ENCODE data around the gene NT5DC4. TPM values are rescaled to one million over a fixed set of nuclear protein-coding genes. Genes with fewer than 3 reads are reported as not detected.
"Not testable (repeated sequence)": the region's sequence is repeated elsewhere in the genome, so short reads cannot be mapped to it uniquely, and the experiment has no call there.

The NT5DC4 gene
- polyA plus RNA-seq, 1 donor, result 2.6 TPM

DNA sequence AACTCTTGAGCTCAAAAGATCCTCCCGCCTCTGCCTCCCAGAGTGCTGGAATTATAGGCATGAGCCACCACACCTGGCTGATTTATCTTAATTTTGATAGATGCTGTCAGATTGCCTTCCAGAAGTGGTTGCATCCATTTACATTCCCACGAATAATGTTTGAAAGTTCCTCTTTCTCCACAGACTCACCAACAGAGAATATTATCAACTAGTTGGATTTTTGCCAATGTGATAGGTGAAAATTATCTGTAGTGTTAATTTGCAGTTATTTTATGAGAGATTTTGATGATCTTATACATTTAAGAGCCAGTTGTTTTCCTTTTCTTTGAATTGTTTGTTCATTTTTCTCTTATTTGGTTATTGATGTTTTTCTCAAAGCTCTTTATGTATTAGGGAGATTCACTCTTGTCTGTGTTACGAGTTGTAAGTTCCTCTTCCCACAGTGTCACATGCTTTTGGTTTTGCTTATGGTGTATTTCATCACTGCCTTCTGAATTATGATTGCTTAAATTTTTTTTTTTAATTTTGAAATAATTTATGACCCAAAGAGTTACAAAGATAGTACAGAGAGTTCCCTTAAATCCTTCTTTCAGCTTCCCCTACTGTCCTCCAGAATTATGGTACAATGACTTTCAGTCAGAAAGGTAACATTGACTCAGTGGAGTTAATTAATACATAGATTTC is 20.7 kb upstream of the NT5DC4 start:
- H3K27me3 ChIP-seq (ENCODE audit: control insufficient read depth, insufficient read depth, low read length), result no peaks in the 10 kb centered on the region
- DNase-seq, result no peak
- no peaks in the 10 kb centered on the region for H3K36me3 ChIP-seq (ENCODE audit: control insufficient read depth, insufficient read depth, low read length)
- WGBS (ENCODE audit: insufficient coverage, low lambda C conversion rate), result 87% methylated on average over 3 of the region's 3 CpGs
- no peaks in the 10 kb centered on the region for H3K4me1 ChIP-seq (ENCODE audit: control insufficient read depth, insufficient read depth, low read length)
- no peaks in the 10 kb centered on the region for H3K9me3 ChIP-seq (ENCODE audit: control insufficient read depth, low read depth, low read length)
- H3K27ac ChIP-seq (ENCODE audit: low read length), result no peak overlapping the region
- H3K4me3 ChIP-seq (ENCODE audit: low read length), result no peak overlapping the region

DNA sequence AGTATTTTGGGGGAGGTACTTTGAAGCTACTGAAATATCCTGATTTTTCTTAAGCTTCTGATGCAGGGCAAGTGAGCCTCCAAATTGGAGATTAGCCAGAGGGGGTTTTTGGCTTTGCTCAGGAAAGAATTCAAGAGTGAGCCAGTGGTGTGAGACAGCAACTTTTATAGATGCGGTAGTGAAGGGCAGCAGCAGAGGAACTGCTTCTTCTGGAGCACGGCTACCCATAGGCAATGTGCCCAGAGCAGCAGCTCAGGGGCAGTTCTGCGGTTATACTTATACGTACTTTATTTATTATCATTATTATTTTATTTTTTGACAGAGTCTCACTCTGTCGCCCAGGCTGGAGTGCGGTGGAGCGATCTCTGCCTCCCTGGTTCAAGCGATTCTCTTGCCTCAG is 19.8 kb upstream of the NT5DC4 start:
- H3K27ac ChIP-seq (ENCODE audit: low read length), result no peak overlapping the region
- 100% methylated on average over 2 of the region's 8 CpGs for WGBS (ENCODE audit: insufficient coverage, low lambda C conversion rate)
- no peak for DNase-seq

GRCh38 chr2:112703684-112704083 is 17.1 kb upstream of the NT5DC4 start:
- Histone ChIP-seq H3K27me3 (ENCODE audit: control insufficient read depth, insufficient read depth, low read length) (no peaks in the 10 kb centered on the region), H3K4me1 (ENCODE audit: control insufficient read depth, insufficient read depth, low read length) (no peaks in the 10 kb centered on the region), H3K4me3 (ENCODE audit: low read length) (no peak overlapping the region), H3K9me3 (ENCODE audit: control insufficient read depth, low read depth, low read length) (no peaks in the 10 kb centered on the region), H3K27ac (ENCODE audit: low read length) (no peak overlapping the region), H3K36me3 (ENCODE audit: control insufficient read depth, insufficient read depth, low read length) (no peaks in the 10 kb centered on the region)
- WGBS (ENCODE audit: insufficient coverage, low lambda C conversion rate), result no CpG with 5 or more reads among the region's 2 CpGs
- DNase-seq, result no peak

More for the DNA sequence above, 19.8 kb upstream of the NT5DC4 start:
- H3K27me3 ChIP-seq (ENCODE audit: control insufficient read depth, insufficient read depth, low read length), result no peaks in the 10 kb centered on the region
- H3K36me3 ChIP-seq (ENCODE audit: control insufficient read depth, insufficient read depth, low read length), result no peaks in the 10 kb centered on the region
- H3K4me3 ChIP-seq (ENCODE audit: low read length), result no peak overlapping the region
- no peaks in the 10 kb centered on the region for H3K9me3 ChIP-seq (ENCODE audit: control insufficient read depth, low read depth, low read length)
- no peaks in the 10 kb centered on the region for H3K4me1 ChIP-seq (ENCODE audit: control insufficient read depth, insufficient read depth, low read length)

- no peaks in the 10 kb centered on the region for H3K9me3 ChIP-seq (ENCODE audit: control insufficient read depth, low read depth, low read length)
- no peaks in the 10 kb centered on the region for H3K36me3 ChIP-seq (ENCODE audit: control insufficient read depth, insufficient read depth, low read length)
- H3K4me1 ChIP-seq (ENCODE audit: control insufficient read depth, insufficient read depth, low read length), result no peaks in the 10 kb centered on the region
- H3K27ac ChIP-seq (ENCODE audit: low read length), result no peak overlapping the region
- DNase-seq, result no peak
- no peaks in the 10 kb centered on the region for H3K27me3 ChIP-seq (ENCODE audit: control insufficient read depth, insufficient read depth, low read length)
- no peak overlapping the region for H3K4me3 ChIP-seq (ENCODE audit: low read length)
- no CpG with 5 or more reads among the region's 4 CpGs for WGBS (ENCODE audit: insufficient coverage, low lambda C conversion rate)
These were observed 15.2 kb upstream of the NT5DC4 start for GRCh38 chr2:112705575-112705974.

- no peaks in the 10 kb centered on the region for H3K36me3 ChIP-seq (ENCODE audit: control insufficient read depth, insufficient read depth, low read length)
- no peak overlapping the region for H3K4me3 ChIP-seq (ENCODE audit: low read length)
- DNase-seq, result no peak
- H3K4me1 ChIP-seq (ENCODE audit: control insufficient read depth, insufficient read depth, low read length), result no peaks in the 10 kb centered on the region
- H3K9me3 ChIP-seq (ENCODE audit: control insufficient read depth, low read depth, low read length), result no peaks in the 10 kb centered on the region
- H3K27ac ChIP-seq (ENCODE audit: low read length), result no peak overlapping the region
- H3K27me3 ChIP-seq (ENCODE audit: control insufficient read depth, insufficient read depth, low read length), result no peaks in the 10 kb centered on the region
- WGBS (ENCODE audit: insufficient coverage, low lambda C conversion rate), result no CpG with 5 or more reads among the region's 5 CpGs
These were observed 14.6 kb upstream of the NT5DC4 start for GRCh38 chr2:112706170-112706664.

- not testable (repeated sequence) for DNase-seq; H3K4me1 ChIP-seq (ENCODE audit: control insufficient read depth, insufficient read depth, low read length); H3K4me3 ChIP-seq (ENCODE audit: low read length); H3K27ac ChIP-seq (ENCODE audit: low read length); H3K36me3 ChIP-seq (ENCODE audit: control insufficient read depth, insufficient read depth, low read length); H3K9me3 ChIP-seq (ENCODE audit: control insufficient read depth, low read depth, low read length); H3K27me3 ChIP-seq (ENCODE audit: control insufficient read depth, insufficient read depth, low read length)
- WGBS (ENCODE audit: insufficient coverage, low lambda C conversion rate), result 82% methylated on average over 2 of the region's 9 CpGs
These were observed 13.9 kb upstream of the NT5DC4 start for GRCh38 chr2:112706947-112707346.

GRCh38 chr2:112708968-112709367 is 11.9 kb upstream of the NT5DC4 start:
- Histone ChIP-seq H3K36me3 (ENCODE audit: control insufficient read depth, insufficient read depth, low read length) (no peaks in the 10 kb centered on the region), H3K4me3 (ENCODE audit: low read length) (no peak overlapping the region), H3K9me3 (ENCODE audit: control insufficient read depth, low read depth, low read length) (no peaks in the 10 kb centered on the region), H3K27me3 (ENCODE audit: control insufficient read depth, insufficient read depth, low read length) (no peaks in the 10 kb centered on the region), H3K4me1 (ENCODE audit: control insufficient read depth, insufficient read depth, low read length) (peaks cover 3% of the 10 kb centered on the region), H3K27ac (ENCODE audit: low read length) (no peak overlapping the region)
- no CpG with 5 or more reads among the region's 10 CpGs for WGBS (ENCODE audit: insufficient coverage, low lambda C conversion rate)
- no peak for DNase-seq

- Histone ChIP-seq H3K27me3 (ENCODE audit: control insufficient read depth, insufficient read depth, low read length) (peaks cover under 1% of the 10 kb centered on the region), H3K4me3 (ENCODE audit: low read length) (no peak overlapping the region)
- WGBS (ENCODE audit: insufficient coverage, low lambda C conversion rate), result 92% methylated on average over 2 of the region's 6 CpGs
These were observed 11.1 kb upstream of the NT5DC4 start for GRCh38 chr2:112709703-112710102.

DNA sequence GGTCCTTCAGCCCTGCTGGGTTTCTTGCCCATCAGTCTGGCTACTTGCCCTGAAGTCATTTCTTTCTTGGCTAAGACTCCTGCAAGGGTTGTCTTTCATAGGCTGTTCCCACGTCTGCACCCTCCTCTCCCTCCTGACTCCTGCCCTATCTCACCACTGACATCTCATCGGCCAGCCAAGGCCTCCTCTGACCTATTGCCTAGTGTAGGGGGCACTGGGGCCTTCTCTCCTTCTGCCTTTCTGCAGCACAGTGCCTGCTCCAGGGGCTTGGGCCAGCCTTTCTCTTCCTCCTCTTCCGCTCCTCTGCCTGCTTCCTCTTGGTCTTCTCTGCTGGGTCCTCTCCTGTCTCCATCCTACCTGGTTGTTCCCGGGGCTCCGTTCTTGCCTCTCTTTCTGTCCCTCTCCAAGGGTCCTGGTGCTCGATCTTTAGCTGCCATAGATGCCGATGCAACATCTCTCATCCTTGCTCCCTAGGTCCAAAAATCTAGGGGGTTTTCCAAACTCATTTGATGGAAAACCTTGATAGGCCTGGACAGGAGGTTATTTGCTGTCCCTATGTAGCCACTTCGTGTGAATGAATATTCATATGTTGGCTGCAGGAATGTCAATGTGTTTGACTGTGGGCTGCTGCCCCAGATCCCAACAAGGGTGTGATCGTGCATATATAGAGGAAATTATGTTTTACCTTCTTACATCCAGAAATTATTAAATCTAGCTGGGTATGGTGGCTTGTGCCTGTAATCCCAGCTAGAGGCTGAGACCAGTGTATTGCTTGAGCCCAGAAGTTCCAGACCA is 9.7 kb upstream of the NT5DC4 start:
- no peak overlapping the region for H3K27ac ChIP-seq (ENCODE audit: low read length)
- H3K4me1 ChIP-seq (ENCODE audit: control insufficient read depth, insufficient read depth, low read length), result peaks cover 3% of the 10 kb centered on the region
- no peaks in the 10 kb centered on the region for H3K36me3 ChIP-seq (ENCODE audit: control insufficient read depth, insufficient read depth, low read length)
- DNase-seq, result no peak
- no peak overlapping the region for H3K4me3 ChIP-seq (ENCODE audit: low read length)
- 95% methylated on average over 4 of the region's 9 CpGs for WGBS (ENCODE audit: insufficient coverage, low lambda C conversion rate)
- peaks cover 2% of the 10 kb centered on the region for H3K27me3 ChIP-seq (ENCODE audit: control insufficient read depth, insufficient read depth, low read length)
- H3K9me3 ChIP-seq (ENCODE audit: control insufficient read depth, low read depth, low read length), result no peaks in the 10 kb centered on the region

More at GRCh38 chr2:112709703-112710102, 11.1 kb upstream of the NT5DC4 start:
- Histone ChIP-seq H3K36me3 (ENCODE audit: control insufficient read depth, insufficient read depth, low read length) (no peaks in the 10 kb centered on the region), H3K4me1 (ENCODE audit: control insufficient read depth, insufficient read depth, low read length) (peaks cover 3% of the 10 kb centered on the region), H3K9me3 (ENCODE audit: control insufficient read depth, low read depth, low read length) (no peaks in the 10 kb centered on the region), H3K27ac (ENCODE audit: low read length) (no peak overlapping the region)
- DNase-seq, result no peak

DNA sequence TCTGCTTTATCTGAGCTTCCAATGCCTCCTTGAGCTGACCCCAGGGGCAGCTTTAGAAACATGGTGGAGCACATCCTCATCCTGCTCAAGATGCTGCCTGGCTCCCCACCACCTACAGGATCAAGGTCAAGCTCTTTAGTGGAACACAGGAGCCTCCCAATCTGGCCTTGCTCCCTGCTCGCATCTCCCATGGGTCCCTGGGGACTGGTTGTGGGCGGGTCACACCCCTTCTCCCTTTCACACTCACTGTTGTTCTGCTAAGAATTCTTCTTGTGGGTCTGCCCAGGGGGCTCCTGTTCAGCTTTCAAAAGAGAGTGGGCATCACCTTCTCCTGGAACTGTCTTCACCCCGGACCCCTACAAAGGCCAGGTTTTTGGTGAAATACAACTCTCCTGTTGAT is 8.4 kb upstream of the NT5DC4 start:
- H3K27ac ChIP-seq (ENCODE audit: low read length), result no peak overlapping the region
- H3K4me1 ChIP-seq (ENCODE audit: control insufficient read depth, insufficient read depth, low read length), result peaks cover 3% of the 10 kb centered on the region
- H3K9me3 ChIP-seq (ENCODE audit: control insufficient read depth, low read depth, low read length), result no peaks in the 10 kb centered on the region
- H3K36me3 ChIP-seq (ENCODE audit: control insufficient read depth, insufficient read depth, low read length), result no peaks in the 10 kb centered on the region
- H3K4me3 ChIP-seq (ENCODE audit: low read length), result no peak overlapping the region
- no CpG with 5 or more reads among the region's 3 CpGs for WGBS (ENCODE audit: insufficient coverage, low lambda C conversion rate)
- DNase-seq, result no peak
- H3K27me3 ChIP-seq (ENCODE audit: control insufficient read depth, insufficient read depth, low read length), result peaks cover 2% of the 10 kb centered on the region
